Osteocyte (in vitro differentiated cells): ENCODE data around the gene NACC2. TPM values are rescaled to one million over a fixed set of nuclear protein-coding genes. Genes with fewer than 3 reads are reported as not detected.

Source experiments
- DNase-seq: peaks from one replicate; pipeline ENCODE4 v3.0.0; 2021; ENCODE audit warnings: mixed read lengths; ENCODE audit not compliant: unreplicated experiment; ENCODE audit errors: extremely low spot score
- H3K27ac Mint-ChIP-seq: one replicate; pipeline ENCODE4 v1.8.0; 2021; ENCODE audit warnings: mild to moderate bottlenecking, mixed read lengths; ENCODE audit not compliant: unreplicated experiment
- H3K27me3 Mint-ChIP-seq: one replicate; pipeline ENCODE4 v1.8.0; 2021; ENCODE audit warnings: mixed read lengths; ENCODE audit not compliant: unreplicated experiment
- H3K36me3 Mint-ChIP-seq: one replicate; pipeline ENCODE4 v1.8.0; 2021; ENCODE audit warnings: mixed read lengths; ENCODE audit not compliant: unreplicated experiment
- H3K4me1 Mint-ChIP-seq: one replicate; pipeline ENCODE4 v1.8.0; 2021; ENCODE audit warnings: mixed read lengths; ENCODE audit not compliant: unreplicated experiment
- H3K4me3 Mint-ChIP-seq: one replicate; pipeline ENCODE4 v1.8.0; 2021; ENCODE audit warnings: mild to moderate bottlenecking, moderate library complexity, mixed read lengths; ENCODE audit not compliant: unreplicated experiment
- H3K9me3 Mint-ChIP-seq: one replicate; pipeline ENCODE4 v1.8.0; 2021; ENCODE audit warnings: mixed read lengths; ENCODE audit not compliant: unreplicated experiment
- CTCF ChIP-seq: fragments of 200-600 bp; sonication (generic); IDR thresholded peaks from 2 replicates; pipeline ENCODE4 v1.5.0; 2021; ENCODE audit warnings: antibody characterized with exemption, mild to moderate bottlenecking, moderate library complexity
- total RNA-seq: library from RNA; stranded (reverse); gene quantifications from 2 replicates; pipeline ENCODE4 v1.2.1, GENCODE V29; 2021

NACC2 gene
- total RNA-seq, 1 donor from 2014 or later, result 40.1 TPM

- Mint-ChIP-seq H3K4me3 (peak overlapping the region; percentile 23), H3K27ac (peak overlapping the region; percentile 78), H3K9me3 (no peaks in the 10 kb centered on the region), H3K27me3 (no peaks in the 10 kb centered on the region), H3K4me1 (peaks cover 64% of the 10 kb centered on the region), H3K36me3 (no peaks in the 10 kb centered on the region)
- peak; percentile 77 for DNase-seq
- TF ChIP-seq CTCF, result no peak
Measured at GRCh38 chr9:136054798-136055714, 40.0 kb downstream of the NACC2 start.

GRCh38 chr9:136054146-136054545, 40.9 kb downstream of the NACC2 start:
- H3K36me3 Mint-ChIP-seq, result no peaks in the 10 kb centered on the region
- peaks cover 61% of the 10 kb centered on the region for H3K4me1 Mint-ChIP-seq
- DNase-seq, result peak; percentile 70
- no peak for TF ChIP-seq CTCF
- H3K4me3 Mint-ChIP-seq, result no peak overlapping the region
- no peaks in the 10 kb centered on the region for H3K9me3 Mint-ChIP-seq
- H3K27ac Mint-ChIP-seq, result peak overlapping the region; percentile 86
- H3K27me3 Mint-ChIP-seq, result no peaks in the 10 kb centered on the region

GRCh38 chr9:136053757-136054142, 41.3 kb downstream of the NACC2 start:
- H3K9me3 Mint-ChIP-seq, result no peaks in the 10 kb centered on the region
- peaks cover 63% of the 10 kb centered on the region for H3K4me1 Mint-ChIP-seq
- H3K27me3 Mint-ChIP-seq, result no peaks in the 10 kb centered on the region
- H3K4me3 Mint-ChIP-seq, result no peak overlapping the region
- no peak for TF ChIP-seq CTCF
- peak overlapping the region; percentile 86 for H3K27ac Mint-ChIP-seq
- H3K36me3 Mint-ChIP-seq, result no peaks in the 10 kb centered on the region
- DNase-seq, result peak; percentile 79

GRCh38 chr9:136052991-136053756, 41.9 kb downstream of the NACC2 start:
- peak overlapping the region; percentile 86 for H3K27ac Mint-ChIP-seq
- peak overlapping the region; percentile 61 for H3K4me3 Mint-ChIP-seq
- H3K4me1 Mint-ChIP-seq, result peaks cover 65% of the 10 kb centered on the region
- H3K36me3 Mint-ChIP-seq, result no peaks in the 10 kb centered on the region
- H3K9me3 Mint-ChIP-seq, result no peaks in the 10 kb centered on the region
- H3K27me3 Mint-ChIP-seq, result no peaks in the 10 kb centered on the region
- DNase-seq, result peak; percentile 83
- TF ChIP-seq CTCF, result no peak

- H3K4me1 Mint-ChIP-seq, result peaks cover 68% of the 10 kb centered on the region
- H3K4me3 Mint-ChIP-seq, result peak overlapping the region; percentile 61
Measured at GRCh38 chr9:136052472-136052880, 42.6 kb downstream of the NACC2 start.

More at GRCh38 chr9:136052472-136052880, 42.6 kb downstream of the NACC2 start:
- H3K9me3 Mint-ChIP-seq, result no peaks in the 10 kb centered on the region
- no peaks in the 10 kb centered on the region for H3K27me3 Mint-ChIP-seq
- no peak for TF ChIP-seq CTCF
- peak overlapping the region; percentile 86 for H3K27ac Mint-ChIP-seq
- no peaks in the 10 kb centered on the region for H3K36me3 Mint-ChIP-seq
- DNase-seq, result peak; percentile 85
